Erythroblast (primary cell): ENCODE data around the gene LDHB.
A peak's percentile ranks its signal among the peaks of the same experiment; 100 is the strongest.

ENCODE experiments used
- DNase-seq, 2 experiments: peaks; one replicate each; lab custom pipeline; 2025; lab: John Stamatoyannopoulos, UW
- GATA1 ChIP-seq: IDR thresholded peaks from 2 replicates; pipeline ENCODE4 v1.6.1; 2011; ENCODE audit warnings: low read depth, mild to moderate bottlenecking, control low read depth, low read length, moderate library complexity
- POLR2A ChIP-seq: IDR thresholded peaks from 2 replicates; pipeline ENCODE4 v1.6.1; 2011; ENCODE audit warnings: mild to moderate bottlenecking, low read length

The LDHB gene

GRCh38 chr12:21657326-21658077, at the start of gene LDHB:
LDHB (minus strand) TSS chr12:21657842; CDS start chr12:21654671, 3,171 bp downstream.
- DNase-seq: peak; percentile 87 to 93
- TF ChIP-seq POLR2A: peak; percentile 93
- TF ChIP-seq GATA1: no peak

GRCh38 chr12:21704847-21705246, 47.2 kb upstream of the LDHB start:
- DNase-seq: no peak
- TF ChIP-seq GATA1 (no peak), POLR2A (no peak)

GRCh38 chr12:21699851-21700250, 42.2 kb upstream of the LDHB start:
- TF ChIP-seq GATA1: no peak
- TF ChIP-seq POLR2A: no peak
- DNase-seq: no peak

GRCh38 chr12:21697904-21698630, 40.4 kb upstream of the LDHB start:
- TF ChIP-seq POLR2A (no peak), GATA1 (no peak)
- DNase-seq: peak; percentile 33 to 61

- DNase-seq: no peak
- TF ChIP-seq GATA1: no peak
- no peak for TF ChIP-seq POLR2A
Observed at GRCh38 chr12:21696625-21697024, 39.0 kb upstream of the LDHB start.

GRCh38 chr12:21695986-21696385, 38.3 kb upstream of the LDHB start:
- no peak for DNase-seq
- TF ChIP-seq GATA1: no peak
- no peak for TF ChIP-seq POLR2A

GRCh38 chr12:21694660-21695059, 37.0 kb upstream of the LDHB start:
- no peak for TF ChIP-seq GATA1
- TF ChIP-seq POLR2A: no peak
- no peak for DNase-seq

- TF ChIP-seq GATA1 (no peak), POLR2A (no peak)
- DNase-seq: no peak
Observed at GRCh38 chr12:21691515-21691914, 33.9 kb upstream of the LDHB start.

- no peak for DNase-seq
- TF ChIP-seq POLR2A (no peak), GATA1 (no peak)
Observed at GRCh38 chr12:21690704-21691368, 33.2 kb upstream of the LDHB start.

- TF ChIP-seq GATA1 (no peak), POLR2A (no peak)
- DNase-seq: no peak
Observed at GRCh38 chr12:21683115-21683514, 25.5 kb upstream of the LDHB start.

GRCh38 chr12:21678959-21679358, 21.3 kb upstream of the LDHB start:
- no peak for TF ChIP-seq GATA1
- TF ChIP-seq POLR2A: no peak
- no peak for DNase-seq

GRCh38 chr12:21677622-21678277, 20.1 kb upstream of the LDHB start:
- DNase-seq: no peak
- no peak for TF ChIP-seq GATA1
- TF ChIP-seq POLR2A: no peak

GRCh38 chr12:21677204-21677603, 19.6 kb upstream of the LDHB start:
- TF ChIP-seq POLR2A: no peak
- no peak for TF ChIP-seq GATA1

More at GRCh38 chr12:21677204-21677603, 19.6 kb upstream of the LDHB start:
- no peak for DNase-seq
